Measurements from ENCODE around the gene VRK1.

GRCh38 chr14:96821501-96821900 is 24.3 kb downstream of the VRK1 start:
- no peak for TF ChIP-seq CTCF (IDR thresholded peaks at IDR 0.05; ENCODE audit: borderline replicate concordance, extremely low read depth, low read length, poor library complexity, severe bottlenecking)
- TF ChIP-seq EZH2 (IDR thresholded peaks at IDR 0.05; ENCODE audit: borderline replicate concordance, low read depth, low read length, severe bottlenecking) = no peak

Measured in DND-41 (cell line).